ENCODE results near the gene CLTCL1.
"Not testable (repeated sequence)": the region's sequence is repeated elsewhere in the genome, so short reads cannot be mapped to it uniquely, and the experiment has no call there.

The CLTCL1 gene

DNA sequence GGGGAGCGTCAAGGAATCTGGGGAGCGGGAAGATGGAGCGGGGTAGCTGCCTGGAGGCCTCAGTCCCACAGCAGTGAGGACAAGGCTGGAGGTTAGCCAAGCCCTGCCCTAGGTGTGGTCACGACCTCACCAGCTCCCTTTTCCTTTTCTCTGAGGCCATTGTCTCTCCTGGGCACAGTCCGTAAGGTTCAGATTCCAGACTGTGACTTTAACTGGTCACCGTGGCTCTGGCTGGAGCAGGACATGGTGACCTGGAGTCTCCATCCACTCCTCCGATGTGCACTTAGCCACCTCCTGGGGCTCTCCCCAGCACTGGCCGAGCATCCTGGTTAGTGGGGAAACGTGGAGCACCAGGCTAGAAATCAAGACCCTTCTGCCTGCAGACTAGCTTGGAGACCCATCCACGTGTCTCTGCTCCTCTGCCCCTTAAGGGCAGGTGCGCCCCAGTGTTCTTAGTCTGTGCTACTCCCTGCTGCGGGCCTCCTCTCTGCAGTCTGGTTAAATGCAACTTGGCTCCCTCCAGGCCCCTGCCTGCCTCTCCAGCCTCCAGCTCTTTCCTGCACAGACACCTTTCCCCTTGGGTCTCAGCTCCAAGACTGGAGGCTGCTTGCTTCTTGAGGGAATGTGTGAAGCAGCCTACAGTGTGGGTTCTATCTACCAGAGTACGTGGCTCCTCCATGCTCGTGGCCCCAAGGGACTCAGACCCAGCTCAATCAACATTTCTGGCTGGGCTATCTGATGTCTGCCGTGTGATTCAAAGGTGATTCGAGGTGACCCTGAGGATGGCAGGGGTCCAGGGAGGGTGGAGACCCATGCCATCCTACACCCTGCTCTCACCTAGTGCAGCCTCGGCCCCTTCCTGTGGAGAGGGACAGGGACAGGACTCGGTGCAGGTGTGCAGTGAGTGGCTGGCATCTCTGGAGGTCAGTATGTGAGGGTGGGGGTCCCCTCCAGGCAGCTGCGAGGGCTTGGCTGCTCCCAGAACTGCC lies 118.2 kb downstream of the CLTCL1 start:
- DNase-seq = no peak

DNA sequence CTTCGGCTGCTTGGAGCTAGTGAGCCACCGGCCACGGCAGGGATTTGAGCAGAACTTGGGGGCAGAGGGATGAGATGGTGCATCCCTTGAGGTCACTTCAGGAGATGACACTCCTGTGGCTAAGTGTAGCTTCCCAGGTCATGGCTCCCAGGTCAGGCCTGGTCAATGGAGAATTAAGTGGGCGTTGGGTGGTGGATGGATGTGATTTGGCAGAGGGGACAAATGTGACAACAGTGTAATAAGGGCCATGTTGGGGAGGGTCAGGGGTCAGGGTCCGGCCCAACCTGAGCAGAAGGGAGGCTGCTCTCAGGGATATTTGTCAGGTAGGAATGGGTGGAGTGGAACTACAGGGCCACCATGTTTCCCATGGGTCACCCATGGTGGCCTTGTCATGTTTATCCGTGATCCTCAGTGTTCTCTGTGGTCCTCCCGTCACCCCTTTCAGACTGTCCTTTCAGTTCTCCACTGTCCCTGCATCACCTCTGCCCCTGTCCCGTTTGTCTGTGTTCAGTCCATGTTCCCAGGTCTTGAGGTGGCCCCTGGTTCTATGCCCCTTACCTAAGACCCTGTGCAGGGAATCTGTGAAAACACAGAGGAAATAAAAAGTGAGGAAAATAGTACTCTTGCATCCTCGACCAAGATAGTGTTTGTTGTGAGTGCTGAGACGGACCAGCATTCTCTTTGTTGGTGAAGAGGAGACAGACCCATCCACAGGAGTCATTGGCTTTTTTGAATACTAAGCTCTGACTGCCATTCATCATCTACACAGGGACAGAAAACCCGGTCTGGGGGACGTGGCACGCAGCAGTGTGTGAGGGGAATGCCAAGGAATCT lies 119.1 kb downstream of the CLTCL1 start:
- DNase-seq = no peak

DNA sequence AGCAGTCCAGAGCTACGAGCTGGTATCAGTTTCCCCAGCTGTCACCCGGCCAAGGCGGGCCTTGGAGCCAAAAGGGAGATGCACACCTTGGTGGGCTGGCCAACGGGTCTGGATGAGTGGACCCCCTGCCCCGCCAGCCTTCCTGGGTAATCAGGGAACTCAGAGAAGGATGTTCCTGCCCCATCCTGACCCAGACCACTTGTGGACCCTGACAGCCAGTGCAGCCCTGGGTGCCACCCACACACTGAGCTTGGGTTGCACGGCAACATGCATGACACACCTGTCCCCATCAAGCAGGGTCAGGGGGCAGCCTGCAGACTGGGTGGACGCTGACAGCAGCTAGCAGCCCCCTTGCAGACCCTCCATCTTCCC lies 121.6 kb downstream of the CLTCL1 start:
- DNase-seq = no peak

DNA sequence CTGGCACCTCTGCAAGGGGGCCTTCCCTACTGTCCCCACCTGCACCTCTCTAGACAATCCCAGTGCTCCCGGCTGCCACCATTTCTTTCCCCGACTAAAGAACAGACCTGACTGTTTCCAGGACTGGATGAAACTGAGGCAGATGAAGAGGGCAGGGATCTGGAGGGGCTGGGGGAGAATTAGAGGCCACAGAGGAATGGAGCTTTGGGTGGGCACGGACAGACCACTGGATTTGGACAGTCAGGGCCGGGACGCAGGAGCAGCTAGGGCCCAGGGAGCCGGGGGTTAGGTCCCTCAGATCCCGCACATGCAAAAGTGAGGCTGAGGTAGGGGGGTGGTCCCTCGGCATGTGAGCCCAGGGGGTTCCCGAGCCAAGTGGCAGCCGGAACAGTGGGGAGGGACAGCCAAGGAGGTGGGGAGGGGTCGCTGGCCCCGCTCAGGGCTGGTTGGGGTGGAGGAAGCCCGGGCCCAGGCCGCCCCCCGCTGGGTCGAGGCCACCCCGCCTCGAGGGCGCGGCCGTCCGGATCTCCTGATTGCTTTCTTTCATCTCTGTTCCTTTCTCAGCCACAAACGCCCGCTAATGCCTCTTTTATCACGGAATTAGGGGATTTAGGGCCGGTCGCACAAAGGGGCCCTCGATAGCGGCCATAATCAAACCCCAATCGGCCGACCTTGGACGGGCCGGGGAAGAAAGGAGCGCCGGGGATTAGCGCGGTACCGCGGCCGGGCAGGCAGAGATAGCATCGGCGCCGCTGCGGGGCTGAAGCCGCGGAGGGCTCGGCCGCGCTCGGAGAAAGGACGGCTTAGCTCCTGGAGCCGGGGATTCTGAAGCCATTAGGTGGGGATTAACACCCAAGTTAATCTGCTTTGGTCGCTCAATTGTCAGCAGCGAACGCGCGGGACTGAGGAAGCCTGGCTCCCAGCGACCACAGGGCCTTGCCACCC lies 122.2 kb downstream of the CLTCL1 start:
- DNase-seq = no peak

DNA sequence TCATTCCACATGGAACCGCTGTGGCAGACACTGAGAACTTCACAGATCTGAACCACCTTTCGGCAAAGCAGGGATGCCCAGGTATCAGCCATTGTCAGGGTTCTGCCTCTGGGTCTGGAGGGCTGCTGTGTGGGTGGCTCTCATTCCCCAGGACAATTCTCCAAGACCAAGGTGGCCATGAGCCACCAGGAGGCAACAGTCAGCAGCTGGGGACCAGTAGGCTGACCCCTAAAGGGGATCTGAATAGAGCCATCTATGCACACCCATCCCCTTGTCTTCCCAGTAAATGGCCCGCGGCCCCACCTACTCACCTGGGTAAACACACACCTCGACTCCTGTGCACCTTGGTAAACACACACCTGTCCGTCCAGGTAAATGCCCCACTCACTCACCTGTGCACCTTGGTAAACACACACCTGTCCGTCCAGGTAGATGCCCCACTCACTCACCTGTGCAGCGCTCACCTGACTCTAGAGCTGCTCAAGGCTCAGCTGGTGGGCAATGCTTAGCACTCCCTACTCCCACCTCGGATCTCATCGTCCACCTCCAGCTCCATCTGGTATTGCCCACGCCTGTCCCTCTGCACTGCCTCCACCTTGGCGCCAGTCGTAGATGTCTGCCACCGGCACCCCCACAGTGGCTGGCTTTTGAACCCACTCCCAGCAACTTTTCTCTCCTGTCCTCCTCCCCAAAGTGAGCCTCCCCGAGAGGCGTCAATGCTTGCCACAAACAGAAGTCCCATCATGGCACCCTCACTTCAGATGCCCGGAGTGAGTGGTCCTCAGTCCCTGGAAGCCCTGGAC lies 123.2 kb downstream of the CLTCL1 start:
- no peak for DNase-seq

DNA sequence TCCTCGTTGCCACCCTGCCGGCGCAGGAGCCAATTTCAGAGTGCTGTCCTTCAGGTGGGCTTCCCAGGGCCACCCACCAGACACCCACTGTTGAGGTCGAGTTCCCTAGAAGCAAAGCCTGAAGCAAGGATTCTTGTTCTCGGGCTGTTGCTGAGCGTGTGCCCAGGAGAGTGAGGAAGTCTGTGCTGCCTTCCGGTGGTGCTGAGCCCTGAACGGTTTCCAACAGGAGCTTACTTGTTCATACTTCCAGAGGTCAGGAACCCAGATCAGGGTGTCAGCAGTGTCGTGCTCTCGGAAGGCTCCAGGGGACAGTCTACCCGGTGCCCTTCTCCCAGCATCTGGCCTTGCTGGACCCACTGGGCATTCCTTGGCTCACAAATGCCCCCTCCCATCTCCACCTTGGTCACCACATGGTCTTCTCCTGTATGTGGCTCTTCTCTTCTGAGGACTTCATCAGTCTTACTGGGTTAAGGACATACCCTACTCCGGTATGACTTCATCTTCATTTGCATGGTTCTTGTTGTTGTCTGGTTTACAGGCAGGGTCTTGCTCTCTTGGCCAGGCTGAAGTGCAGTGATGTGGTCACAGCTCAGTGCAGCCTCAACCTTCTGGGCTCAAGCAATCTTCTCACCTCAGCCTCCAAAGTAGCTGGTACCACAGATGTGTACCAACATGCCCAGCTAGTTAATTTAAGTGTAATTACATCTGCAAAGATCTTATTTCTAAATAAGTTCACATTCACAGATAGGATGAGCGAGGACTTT lies 124.2 kb downstream of the CLTCL1 start:
- DNase-seq = no peak

DNA sequence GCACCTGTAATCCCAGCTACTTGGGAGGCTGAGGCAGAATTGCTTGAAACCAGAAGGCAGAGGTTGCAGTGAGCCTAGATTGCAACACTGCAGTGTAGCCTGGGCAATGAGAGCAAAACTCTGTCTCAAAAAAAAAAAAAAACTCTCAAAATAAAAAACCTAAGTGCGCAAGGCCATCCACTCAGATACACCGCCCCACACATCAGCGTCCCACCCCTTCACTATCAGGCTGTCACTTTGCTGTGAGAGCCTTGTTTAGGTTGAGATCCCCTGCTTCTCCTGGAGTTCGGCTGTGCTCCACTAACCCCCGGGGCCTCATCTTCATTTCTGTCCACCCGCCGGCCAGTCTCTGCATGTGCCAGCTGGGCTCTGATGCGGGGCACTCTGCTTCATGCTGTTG lies 125.1 kb downstream of the CLTCL1 start:
- DNase-seq = no peak

DNA sequence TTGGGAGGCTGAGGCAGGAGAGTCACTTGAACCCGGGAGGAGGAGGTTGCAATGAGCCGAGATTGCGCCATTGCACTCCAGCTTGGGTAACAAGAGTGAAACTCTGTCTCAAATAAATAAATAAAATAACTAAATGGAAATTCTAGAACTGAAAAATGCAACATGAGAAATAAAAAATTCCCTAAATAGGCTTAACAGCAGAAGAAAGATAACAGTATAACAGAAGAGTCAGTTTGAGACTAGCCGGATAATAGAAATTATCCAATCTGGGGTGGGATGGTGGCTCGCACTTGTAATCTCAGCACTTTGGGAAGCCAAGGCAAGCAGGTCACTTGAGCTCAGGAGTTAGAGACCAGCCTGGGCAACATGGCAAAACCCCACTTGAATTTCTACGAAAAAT lies 127.1 kb downstream of the CLTCL1 start:
- DNase-seq = no peak

DNA sequence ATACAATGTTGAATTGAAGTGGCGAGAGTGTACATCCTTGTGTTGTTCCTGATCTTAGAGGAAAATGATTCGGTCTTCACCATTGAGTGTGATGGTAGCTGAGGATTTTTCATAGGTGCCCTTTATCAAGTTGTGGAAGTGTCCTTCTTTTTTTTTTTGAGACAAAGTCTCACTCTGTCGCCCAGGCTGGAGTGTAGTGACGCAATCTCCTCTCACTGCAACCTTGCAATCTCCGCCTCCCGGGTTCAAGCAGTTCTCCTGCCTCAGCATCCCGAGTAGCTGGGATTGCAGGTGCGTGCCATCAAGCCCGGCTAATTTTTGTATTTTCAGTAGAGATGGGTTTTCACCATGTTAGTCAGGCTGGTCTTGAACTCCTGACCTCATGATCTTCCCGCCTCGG lies 132.9 kb downstream of the CLTCL1 start:
- DNase-seq = not testable (repeated sequence)

DNA sequence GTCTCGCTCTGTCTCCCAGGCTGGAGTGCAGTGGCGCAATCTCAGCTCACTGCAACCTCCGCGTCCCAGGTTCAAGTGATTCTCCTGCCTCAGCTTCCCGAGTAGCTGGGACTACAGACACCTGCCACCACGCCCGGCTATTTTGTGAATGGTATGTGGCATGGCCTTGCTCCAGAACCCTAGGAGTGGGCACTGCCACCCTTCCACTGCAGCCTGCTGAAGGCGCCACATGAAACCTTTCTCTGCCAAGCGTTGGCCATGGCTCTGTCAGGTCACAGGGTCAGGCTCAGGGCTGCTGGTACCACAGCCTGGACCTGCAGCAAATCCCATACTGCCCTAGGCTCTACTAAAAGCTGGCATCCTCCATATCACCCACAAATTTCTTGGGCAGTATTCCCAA lies 135.4 kb downstream of the CLTCL1 start:
- not testable (repeated sequence) for DNase-seq

DNA sequence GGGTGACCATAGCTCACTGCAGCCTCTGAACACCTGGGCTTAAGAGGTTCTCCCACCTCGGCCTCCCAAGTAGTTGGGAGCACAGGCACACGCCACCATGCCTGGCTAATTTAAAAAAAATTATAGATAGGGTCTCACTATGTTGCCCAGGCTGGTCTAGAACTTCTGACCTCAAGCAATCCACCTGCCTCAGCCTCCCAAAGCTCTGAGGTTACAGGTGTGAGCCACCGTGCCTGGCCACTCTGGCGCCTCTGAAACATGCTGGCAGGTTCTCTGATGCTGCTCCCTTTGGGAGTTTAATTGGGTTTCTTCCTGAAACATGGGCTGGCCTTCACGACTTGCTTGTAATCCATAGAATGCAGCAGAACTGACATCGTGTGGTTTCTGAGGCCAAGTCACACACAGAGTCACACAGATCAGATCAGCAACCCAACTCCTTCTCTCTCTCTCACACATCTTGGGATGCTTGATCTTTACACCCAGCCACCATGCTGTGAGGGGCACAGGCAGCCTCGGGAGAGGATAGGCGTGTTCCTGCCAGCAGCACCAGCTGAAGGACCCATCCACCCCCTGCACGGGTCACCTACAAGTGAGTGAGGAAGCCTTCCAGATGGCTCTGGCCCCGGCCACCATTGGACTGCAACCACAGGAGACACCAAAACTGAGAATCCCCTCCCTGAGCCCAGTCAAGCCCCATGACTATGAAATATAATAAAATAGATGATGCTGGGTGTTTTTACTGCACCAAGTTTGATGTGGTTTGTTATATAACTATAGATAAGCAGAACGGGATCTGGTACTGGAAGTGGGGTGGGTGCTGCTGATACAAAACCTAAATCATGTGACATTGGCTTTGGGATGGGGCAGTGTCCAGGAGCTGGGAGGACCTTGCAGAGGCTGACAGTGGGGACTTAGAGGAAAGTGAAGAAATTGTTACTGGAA lies 138.3 kb downstream of the CLTCL1 start:
- no peak for DNase-seq

DNA sequence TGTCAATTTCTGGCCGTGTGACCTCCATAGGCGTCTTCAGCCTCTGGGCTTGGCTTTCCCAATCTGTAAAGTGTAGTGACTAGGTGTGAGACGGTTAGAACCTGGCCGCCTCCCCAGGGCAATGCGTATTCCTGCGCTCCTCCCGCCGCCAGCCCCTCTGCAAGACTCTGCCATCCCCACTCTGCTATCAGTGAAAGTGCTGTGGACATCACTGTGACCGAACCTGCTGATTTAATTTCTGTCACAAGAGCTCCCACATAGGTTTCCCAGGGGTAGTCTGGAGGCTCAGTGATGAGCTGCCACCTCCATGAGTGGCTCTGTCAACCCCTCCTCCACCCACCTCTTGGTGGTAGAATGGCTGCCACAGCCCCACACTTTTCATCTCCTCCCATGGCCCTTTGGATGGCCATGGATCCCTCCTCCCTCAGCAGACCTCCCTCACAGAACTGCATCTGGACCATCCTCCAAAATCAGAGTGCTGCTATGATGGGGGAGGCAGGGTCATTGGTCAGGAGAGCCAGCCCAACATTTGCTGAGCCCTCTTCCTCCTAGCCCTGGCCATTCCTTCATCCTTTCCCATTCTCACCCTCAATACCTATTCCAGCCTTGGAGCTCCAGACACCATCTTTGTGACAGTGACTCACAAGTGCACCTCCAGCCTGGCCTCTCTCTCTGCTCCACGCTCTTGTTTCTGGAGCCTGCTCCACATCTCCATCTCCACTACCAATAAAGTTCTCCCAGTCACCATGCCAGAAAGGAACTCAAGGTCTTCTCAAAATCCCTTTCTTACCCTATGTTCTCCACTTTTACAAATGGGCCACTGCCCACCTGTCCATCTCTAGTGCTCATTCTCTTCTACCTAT lies 140.0 kb downstream of the CLTCL1 start:
- DNase-seq = no peak

DNA sequence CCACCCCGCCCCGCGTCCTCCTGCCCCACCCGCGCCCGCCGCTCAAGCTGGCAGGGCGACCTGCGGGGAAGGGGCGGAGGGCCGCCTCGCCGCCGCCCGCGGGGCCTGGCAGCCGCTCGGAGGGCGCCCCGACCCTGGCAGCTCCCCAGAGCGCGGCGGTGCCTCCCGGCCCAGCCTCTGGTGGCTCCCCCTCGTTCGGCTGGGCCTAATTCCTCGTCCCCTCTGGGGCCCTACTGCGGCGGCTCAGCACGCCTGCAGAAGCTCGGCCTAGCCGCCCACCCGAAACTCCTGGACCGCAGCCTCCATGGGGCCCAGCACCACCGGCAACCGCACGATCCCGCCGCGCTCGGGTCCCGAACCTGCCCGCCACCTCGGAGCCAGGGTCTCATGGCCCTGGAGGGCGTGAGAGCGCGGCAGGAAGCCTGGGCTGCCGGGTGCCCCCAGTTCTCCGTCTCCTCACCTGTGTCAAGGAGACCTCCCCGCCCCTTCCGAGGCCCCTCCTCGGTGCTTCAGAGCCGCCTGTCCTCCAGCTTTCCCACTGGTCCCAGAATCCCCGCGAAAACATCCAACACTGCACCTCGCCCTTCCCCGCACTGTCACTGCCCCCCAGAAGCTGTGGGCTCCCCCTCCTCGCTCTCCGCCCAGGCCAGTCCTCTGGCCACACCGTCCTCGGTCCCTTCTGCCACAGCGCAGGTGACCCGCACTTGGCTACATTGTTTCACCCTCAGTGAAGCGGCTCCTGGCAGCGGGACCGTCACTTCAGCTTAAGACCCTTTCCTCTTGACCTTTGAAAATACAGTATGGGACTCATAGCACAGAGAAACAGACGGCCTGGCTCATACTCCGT lies 140.8 kb downstream of the CLTCL1 start:
- no peak for DNase-seq

DNA sequence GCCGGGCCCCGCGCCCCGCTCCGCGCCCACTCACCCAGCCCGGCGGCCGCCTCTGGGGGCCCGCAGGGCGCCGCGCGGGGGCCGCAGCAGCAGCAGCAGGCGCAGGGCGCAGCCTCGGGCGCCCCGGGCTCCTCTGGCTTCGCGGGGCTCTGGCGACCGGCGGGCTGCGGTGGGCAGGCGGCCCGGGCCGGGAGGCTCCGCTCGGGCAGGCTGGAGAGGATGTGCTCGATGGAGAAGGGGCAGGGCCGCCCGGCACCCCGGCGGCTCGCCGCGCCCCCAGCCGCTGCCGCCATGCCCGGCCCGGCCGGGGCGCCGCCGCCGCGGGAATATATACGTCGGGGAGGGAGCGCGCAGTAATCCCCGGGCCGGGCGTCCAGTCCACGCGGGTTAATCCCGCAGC lies 141.5 kb downstream of the CLTCL1 start, which contains the start of gene GSC2:
GSC2 (minus strand) TSS at position 302 of the 400 bp plus-strand sequence; CDS start at position 293, 9 bp downstream.
- DNase-seq = no peak

DNA sequence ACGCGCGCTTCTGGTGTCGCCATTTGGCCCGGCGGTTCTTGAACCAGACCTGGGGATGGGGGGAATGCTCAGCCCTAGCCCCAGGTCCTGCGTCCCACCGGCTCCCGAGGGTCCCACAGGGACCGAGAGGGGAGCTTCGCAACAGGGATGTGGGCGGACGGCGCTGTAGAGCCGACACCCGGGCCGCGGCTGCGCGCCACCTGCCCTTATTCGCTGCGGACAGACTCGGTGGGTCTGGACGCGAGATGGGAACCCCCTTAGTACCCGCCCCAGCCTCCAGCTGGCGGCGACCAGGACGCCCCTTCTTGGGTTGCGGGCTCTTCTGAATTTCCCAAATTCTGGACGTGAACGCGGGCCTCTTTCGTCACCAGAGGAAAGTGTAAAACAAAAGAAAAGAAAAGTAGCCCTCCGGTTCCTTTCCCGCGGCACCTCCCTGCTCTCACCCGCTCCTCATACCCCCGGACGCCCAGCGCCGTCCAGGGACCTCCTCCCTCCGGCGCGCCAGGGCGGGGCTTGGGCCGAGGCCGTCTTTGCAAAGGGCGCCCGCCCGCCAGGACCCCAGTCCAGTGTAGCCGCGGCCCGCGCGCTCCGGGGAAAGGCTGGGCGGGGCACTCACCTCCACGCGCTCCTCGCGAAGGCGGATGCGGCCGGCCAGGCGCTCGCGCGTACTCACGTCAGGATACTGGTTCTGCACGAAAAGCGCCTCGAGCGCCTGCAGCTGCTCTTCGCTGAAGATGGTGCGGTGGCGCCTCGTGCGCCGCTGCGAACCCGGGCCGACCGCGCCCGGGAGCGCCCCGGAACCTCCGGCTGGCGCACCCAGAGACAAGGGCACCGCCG lies 142.3 kb downstream of the CLTCL1 start:
- DNase-seq = peak; percentile 30

DNA sequence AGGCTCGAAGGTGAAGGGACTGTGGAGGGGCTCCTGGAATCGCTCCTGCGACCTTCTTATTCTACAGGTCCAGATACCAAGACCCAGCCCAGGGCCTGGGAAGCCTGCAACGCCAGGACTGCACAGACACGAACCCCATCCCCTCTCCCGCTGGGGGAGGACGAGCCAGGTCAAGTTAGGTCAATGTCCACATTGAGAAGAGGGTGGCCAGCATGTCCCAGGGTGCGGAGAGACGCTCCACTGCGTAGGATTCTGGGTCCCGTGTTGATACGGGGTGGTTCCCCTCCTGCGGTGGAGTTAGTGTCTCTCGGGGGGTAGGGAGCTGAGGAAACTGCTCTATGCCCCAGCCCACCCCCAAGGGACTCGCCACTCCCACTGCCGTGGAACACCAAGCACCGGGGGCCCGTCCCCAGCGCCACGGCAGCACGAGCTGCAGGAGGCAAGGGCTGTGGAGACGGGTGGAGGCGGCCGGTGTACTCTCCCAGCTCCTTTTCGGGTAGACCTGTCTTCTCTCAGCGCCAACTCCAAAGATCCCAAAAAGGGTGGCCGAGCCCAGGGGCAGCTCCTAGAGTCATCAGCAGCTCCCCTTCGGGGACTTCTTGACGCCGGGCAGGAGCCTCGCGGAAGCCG lies 143.0 kb downstream of the CLTCL1 start:
- no peak for DNase-seq
